HG03575 (cell line): ENCODE results near the gene RPN1.
"Not testable (repeated sequence)": the region's sequence is repeated elsewhere in the genome, so short reads cannot be mapped to it uniquely, and the experiment has no call there.

Source experiments
- ATAC-seq: cut with Tn5 transposase; IDR thresholded peaks from one replicate; pipeline ENCODE4 v1.9.1; 2021; ENCODE audit not compliant: unreplicated experiment, insufficient number of reproducible peaks, low FRiP score; ENCODE audit errors: extremely low read depth

RPN1 gene

GRCh38 chr3:128616516-128617269, 33.9 kb downstream of the RPN1 start:
- ATAC-seq: no peak

DNA sequence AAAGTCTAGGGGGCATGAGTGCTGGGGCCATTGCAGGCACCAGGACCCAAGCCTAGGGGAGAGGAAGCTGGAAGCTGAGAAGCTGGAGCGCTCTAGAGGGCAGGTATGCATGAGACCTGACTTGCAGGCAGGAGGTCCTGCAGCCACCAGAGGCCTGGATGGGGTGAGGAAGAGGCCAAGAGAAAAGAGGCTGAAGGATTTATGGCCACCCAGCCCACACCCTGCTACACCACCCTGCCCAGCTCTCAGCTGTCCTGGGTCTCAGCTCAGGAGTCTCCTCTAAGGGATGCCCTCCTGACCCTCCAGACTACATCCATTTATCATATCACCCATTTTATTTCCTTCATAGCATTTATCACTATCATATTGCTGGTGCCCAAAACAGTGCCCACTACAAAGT, 36.5 kb downstream of the RPN1 start:
- no peak for ATAC-seq

DNA sequence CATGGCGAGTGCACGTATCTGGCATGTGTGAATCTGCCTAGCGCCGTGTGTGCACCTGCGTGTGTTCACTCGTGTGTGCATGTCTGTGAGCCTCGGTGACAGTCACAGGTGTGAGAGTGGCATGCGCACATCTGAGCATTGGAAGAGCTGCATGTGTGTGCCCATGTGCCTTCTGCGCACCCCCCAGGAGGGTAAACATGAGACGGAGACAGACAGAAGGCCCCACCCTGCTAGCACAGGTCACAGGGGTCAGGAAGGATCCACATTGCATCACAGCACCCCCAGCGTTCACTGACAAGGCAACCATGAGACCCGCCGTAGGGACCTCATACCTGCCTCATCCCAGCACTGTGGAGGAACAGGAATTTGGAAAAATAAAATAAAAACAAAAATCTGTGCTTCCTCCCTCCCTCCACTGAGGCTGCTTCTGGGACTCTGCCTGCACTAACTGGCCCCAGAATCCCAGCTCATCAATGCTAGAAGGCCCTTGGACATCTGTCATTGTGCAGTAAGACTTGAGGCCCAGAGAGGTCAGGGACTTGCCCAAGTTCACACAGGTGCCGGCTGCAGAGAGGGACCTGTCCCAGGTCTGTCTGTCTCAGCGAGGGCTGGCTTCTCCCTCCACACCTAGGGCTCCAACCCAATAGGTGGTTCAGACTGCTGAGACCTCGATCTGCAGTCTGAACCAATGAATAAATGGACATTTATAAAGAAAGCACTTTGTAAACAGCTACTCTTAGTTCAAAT, 37.4 kb downstream of the RPN1 start:
- ATAC-seq: no peak

GRCh38 chr3:128610451-128611070, 40.1 kb downstream of the RPN1 start:
- no peak for ATAC-seq

GRCh38 chr3:128609294-128609693, 41.3 kb downstream of the RPN1 start:
- no peak for ATAC-seq

- no peak for ATAC-seq
These were observed 42.9 kb downstream of the RPN1 start for GRCh38 chr3:128607710-128608048.

GRCh38 chr3:128606094-128606493, 44.5 kb downstream of the RPN1 start:
- ATAC-seq: no peak

GRCh38 chr3:128605091-128606046, 45.2 kb downstream of the RPN1 start:
- no peak for ATAC-seq

- ATAC-seq: no peak
These were observed 46.5 kb downstream of the RPN1 start for GRCh38 chr3:128603811-128604775.

DNA sequence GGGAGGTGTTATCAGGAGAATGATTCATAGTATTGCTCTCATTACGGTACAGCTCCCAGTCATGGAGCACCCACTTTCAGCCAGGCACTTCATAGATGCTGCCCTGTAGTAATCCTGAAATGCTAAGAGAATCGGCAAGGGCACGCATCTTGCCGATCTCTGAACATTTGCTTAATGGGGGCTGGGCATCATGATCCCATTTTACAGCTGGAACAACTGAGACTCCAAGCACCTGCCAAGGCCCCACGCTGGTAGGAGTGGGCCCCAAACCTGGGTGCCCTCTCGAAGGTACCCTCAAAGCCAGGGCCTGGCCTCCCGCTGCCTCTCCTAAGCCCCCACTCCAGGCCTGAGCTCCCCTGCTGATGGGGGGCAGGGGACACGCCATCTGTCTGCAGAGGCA, 47.3 kb downstream of the RPN1 start:
- ATAC-seq: no peak

DNA sequence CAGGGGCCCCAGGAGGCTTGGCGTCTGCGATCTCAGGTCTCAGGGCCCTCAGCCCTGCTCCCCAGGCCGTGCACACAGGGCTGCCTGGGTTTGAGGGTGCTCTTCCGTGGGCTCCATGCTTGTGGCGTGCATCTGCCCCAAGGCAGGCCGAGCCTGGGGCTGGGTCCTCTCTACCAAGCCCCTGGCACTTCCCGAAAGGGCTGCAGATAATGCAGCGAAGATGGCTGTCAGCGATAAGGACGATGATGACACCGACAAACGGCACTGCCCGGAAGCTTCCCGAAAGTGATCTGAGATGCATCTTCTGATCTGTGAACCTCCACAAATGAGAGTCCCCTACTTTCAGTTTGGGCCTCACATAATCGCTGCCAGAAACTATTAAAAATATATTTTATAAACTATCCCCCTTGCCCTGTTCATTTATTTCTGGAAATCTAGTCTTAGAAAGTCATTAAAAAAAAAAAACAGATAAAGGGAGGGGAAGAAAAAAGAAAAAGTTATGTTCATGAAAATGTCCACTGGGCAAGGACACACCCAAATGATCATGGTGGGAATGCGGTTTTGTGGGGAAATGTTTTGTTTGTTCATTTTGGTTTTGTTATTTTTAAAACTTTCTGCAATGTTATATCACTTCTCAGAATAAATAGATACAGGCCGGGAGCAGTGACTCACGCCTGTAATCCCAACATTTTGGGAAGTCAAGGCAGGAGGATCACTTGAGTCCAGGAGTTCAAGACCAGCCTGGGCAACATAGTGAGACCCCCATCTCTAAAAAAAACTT, 51.5 kb downstream of the RPN1 start:
- no peak for ATAC-seq

DNA sequence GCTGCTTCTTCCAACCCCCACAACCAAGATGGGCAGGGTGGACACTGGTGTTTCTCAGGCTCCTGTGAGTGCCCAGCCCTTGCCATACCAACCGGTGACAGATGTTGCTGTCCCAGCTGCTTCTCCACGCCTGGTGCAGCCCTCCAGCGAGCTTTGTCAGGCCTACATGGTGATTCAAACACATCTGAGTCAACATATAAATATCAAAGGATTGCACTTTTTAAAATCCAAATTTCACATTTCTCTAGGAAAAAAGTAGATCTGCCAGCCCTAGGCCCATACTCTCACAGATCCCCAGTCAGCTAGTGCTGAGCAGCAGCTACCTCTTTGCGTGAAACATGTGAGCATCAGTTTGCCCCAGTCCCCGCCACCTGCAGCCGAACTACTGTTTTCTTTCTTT, 52.7 kb downstream of the RPN1 start:
- ATAC-seq: no peak

GRCh38 chr3:128592864-128593263, 57.8 kb downstream of the RPN1 start:
- ATAC-seq: no peak

GRCh38 chr3:128591738-128592426, 58.7 kb downstream of the RPN1 start:
- no peak for ATAC-seq

DNA sequence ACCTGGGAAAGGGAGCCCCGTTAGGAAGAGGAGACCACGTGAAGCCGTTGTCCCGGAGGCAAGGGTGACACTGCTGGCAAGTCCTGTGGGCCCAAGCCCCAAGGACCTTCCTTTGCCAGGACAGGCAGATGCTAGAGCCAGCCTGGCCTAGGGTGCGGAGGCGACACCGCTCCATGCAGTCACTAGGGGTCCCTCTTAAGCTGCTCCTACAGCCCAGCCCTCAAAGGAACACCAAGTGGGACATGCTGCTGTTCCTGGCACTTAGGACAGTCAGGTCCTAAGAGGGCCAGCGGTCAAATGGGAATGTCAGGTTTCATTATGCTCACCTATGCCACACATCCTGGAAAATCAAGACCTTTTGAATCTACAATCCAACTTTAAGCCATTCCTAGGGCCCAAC, 59.7 kb downstream of the RPN1 start:
- no peak for ATAC-seq

GRCh38 chr3:128589985-128590384, 60.6 kb downstream of the RPN1 start:
- not testable (repeated sequence) for ATAC-seq

DNA sequence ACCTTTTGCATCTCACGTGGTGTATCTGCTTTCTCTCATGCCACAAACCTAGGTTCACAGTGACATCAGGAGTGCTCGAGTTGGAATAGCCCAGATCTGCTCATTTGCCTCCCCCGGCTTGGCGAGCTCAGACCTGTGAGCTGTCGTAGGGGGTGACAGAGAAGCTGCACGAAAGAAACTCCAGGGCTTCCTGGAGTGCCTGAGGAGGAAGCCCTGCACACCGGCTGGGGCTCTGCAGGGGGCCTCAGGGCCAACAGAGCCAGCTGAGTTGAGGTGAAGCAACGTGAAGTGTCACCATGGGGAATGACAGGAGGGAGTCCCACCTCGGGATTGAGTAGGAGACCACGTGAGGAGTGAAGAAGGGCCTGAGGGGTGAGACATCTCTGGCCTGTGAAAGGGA, 62.5 kb downstream of the RPN1 start:
- ATAC-seq: no peak
